ENCODE results near the gene OR2V2.
A peak's percentile ranks its signal among the peaks of the same experiment; 100 is the strongest.

OR2V2 gene

GRCh38 chr5:181188700-181189362, 41.4 kb downstream of the OR2V2 start (continued):
- no peak for TF ChIP-seq BACH2 (CRISPR knock-in tag; IDR thresholded peaks at IDR 0.05; ENCODE audit: borderline replicate concordance)
- no peak for TF ChIP-seq ARNTL (CRISPR knock-in tag; IDR thresholded peaks at IDR 0.05; ENCODE audit: borderline replicate concordance, low read depth)
- no peak for TF ChIP-seq ZFP30 (CRISPR knock-in tag; IDR thresholded peaks at IDR 0.05)
- TF ChIP-seq SNAI2 (CRISPR knock-in tag; IDR thresholded peaks at IDR 0.05), result no peak
- TF ChIP-seq ISL1 (CRISPR knock-in tag; IDR thresholded peaks at IDR 0.05), result no peak
- TF ChIP-seq OSR1 (CRISPR knock-in tag; IDR thresholded peaks at IDR 0.05), result no peak
- TF ChIP-seq RARB (CRISPR knock-in tag; IDR thresholded peaks at IDR 0.05), result no peak
- TF ChIP-seq CSRNP3 (CRISPR knock-in tag; IDR thresholded peaks at IDR 0.05), result no peak
- TF ChIP-seq PPARA (CRISPR knock-in tag; IDR thresholded peaks at IDR 0.05; ENCODE audit: borderline replicate concordance), result no peak

- ATAC-seq, result peak; percentile 6
- TF ChIP-seq ZNF565 (CRISPR knock-in tag; conservative IDR thresholded peaks at IDR 0.05; ENCODE audit: low read depth) (no peak), GLIS3 (CRISPR knock-in tag; IDR thresholded peaks at IDR 0.05) (no peak), RARB (CRISPR knock-in tag; IDR thresholded peaks at IDR 0.05) (no peak), PATZ1 (CRISPR knock-in tag; IDR thresholded peaks at IDR 0.05; ENCODE audit: borderline replicate concordance) (no peak)
Observed at GRCh38 chr5:181189363-181189961, 42.1 kb downstream of the OR2V2 start.

GRCh38 chr5:181189962-181190710, 42.8 kb downstream of the OR2V2 start:
- no peak; the same call in 2 of the 3 replicates for ATAC-seq
- TF ChIP-seq SNAI2 (CRISPR knock-in tag; IDR thresholded peaks at IDR 0.05) (no peak), GLIS3 (CRISPR knock-in tag; IDR thresholded peaks at IDR 0.05) (no peak), ZFP30 (CRISPR knock-in tag; IDR thresholded peaks at IDR 0.05) (no peak), ISL1 (CRISPR knock-in tag; IDR thresholded peaks at IDR 0.05) (no peak), CREB5 (CRISPR knock-in tag; IDR thresholded peaks at IDR 0.05; ENCODE audit: low read depth) (no peak), ZC3H10 (CRISPR knock-in tag; IDR thresholded peaks at IDR 0.05) (no peak), TOX (CRISPR knock-in tag; IDR thresholded peaks at IDR 0.05; ENCODE audit: borderline replicate concordance) (no peak), TSHZ2 (CRISPR knock-in tag; IDR thresholded peaks at IDR 0.05) (no peak), ZNF565 (CRISPR knock-in tag; conservative IDR thresholded peaks at IDR 0.05; ENCODE audit: low read depth) (no peak), ZNF8 (CRISPR knock-in tag; IDR thresholded peaks at IDR 0.05) (no peak), RARB (CRISPR knock-in tag; IDR thresholded peaks at IDR 0.05) (no peak), POU6F1 (CRISPR knock-in tag; IDR thresholded peaks at IDR 0.05; ENCODE audit: borderline replicate concordance, low read depth) (no peak), BACH2 (CRISPR knock-in tag; IDR thresholded peaks at IDR 0.05; ENCODE audit: borderline replicate concordance) (no peak)
